ENCODE data around the gene GOLT1B. TPM values are rescaled to one million over a fixed set of nuclear protein-coding genes. Genes with fewer than 3 reads are reported as not detected.
A peak's percentile ranks its signal among the peaks of the same experiment; 100 is the strongest.
"Not testable (repeated sequence)": the region's sequence is repeated elsewhere in the genome, so short reads cannot be mapped to it uniquely, and the experiment has no call there.

Gene GOLT1B
- total and polyA plus RNA-seq, 2 of the 13 experiments (the other 11 are each of a cell fraction or from before 2014, with no cell fraction given) = 23.6 to 38.4 TPM

- no peak for TF ChIP-seq GMEB2 (CRISPR knock-in tag; IDR thresholded peaks at IDR 0.05; ENCODE audit: low read depth)
Observed at GRCh38 chr12:21459474-21459873, 42.1 kb upstream of the GOLT1B start (continued).

GRCh38 chr12:21467334-21467733, 34.3 kb upstream of the GOLT1B start:
- H3K9me3 ChIP-seq (ENCODE audit: low read length); intact Hi-C loops (cut with micrococcal nuclease; ENCODE audit: unreplicated experiment); H3K9ac ChIP-seq (ENCODE audit: insufficient read depth, low read depth, low read length); H3K4me1 ChIP-seq (ENCODE audit: insufficient read depth, low read length); H2AFZ ChIP-seq (ENCODE audit: low read length); H4K20me1 ChIP-seq (ENCODE audit: insufficient read depth, low read length); H3K4me2 ChIP-seq (ENCODE audit: low read depth, low read length); BruUV-seq (replicated peaks); POLR2A ChIA-PET; H3K36me3 ChIP-seq (replicated peaks in 1 of 2; ENCODE audit: control insufficient read depth in 1 of 2, insufficient read depth in 2 of 2, low read length in 2 of 2); H3K27ac ChIP-seq (ENCODE audit: extremely low read length, insufficient read depth, low read length); H3K27me3 ChIP-seq (ENCODE audit: control insufficient read depth in 1 of 2, insufficient read depth in 2 of 2, low read length in 2 of 2); H3K4me3 ChIP-seq (replicated peaks in 1 of 3; ENCODE audit: insufficient read depth in 1 of 3, low read depth in 2 of 3, low read length in 3 of 3); in situ Hi-C loops (cut with HindIII; ENCODE audit: extremely low pct_ligation_motif_present, low pct_unique_long_range_greater_than_20kb); FAIRE-seq; CTCF ChIA-PET (ENCODE audit: low intra/inter-chr PET ratio, low total read pairs); H3K79me2 ChIP-seq (ENCODE audit: insufficient read depth, low read length): not testable (repeated sequence)
- WGBS (ENCODE audit: low lambda C conversion rate) = 57% methylated on average over 2 of the region's 2 CpGs
- peak; percentile 33 for DNase-seq (ENCODE audit: low spot score)
- peak; percentile 74 for TF ChIP-seq SKI (IDR thresholded peaks at IDR 0.05; ENCODE audit: partially characterized antibody)
- TF ChIP-seq HNF4A (CRISPR knock-in tag; IDR thresholded peaks at IDR 0.05) = 0 out of 2 replicates have a peak, but pooled peaks have one; percentile 12
- ATAC-seq = peak; percentile 86

- in situ Hi-C loops (cut with HindIII; ENCODE audit: extremely low pct_ligation_motif_present, low pct_unique_long_range_greater_than_20kb) (no loop called here), intact Hi-C loops (cut with micrococcal nuclease; ENCODE audit: unreplicated experiment) (no loop called here)
- ChIA-PET CTCF (ENCODE audit: low intra/inter-chr PET ratio, low total read pairs) (no interaction called here), POLR2A (no interaction called here)
- H3K9me3 ChIP-seq (ENCODE audit: low read length) = no peaks in the 10 kb centered on the region
- no peak overlapping the region for H3K9ac ChIP-seq (ENCODE audit: insufficient read depth, low read depth, low read length)
- H4K20me1 ChIP-seq (ENCODE audit: insufficient read depth, low read length) = no peaks in the 10 kb centered on the region
- H3K4me2 ChIP-seq (ENCODE audit: low read depth, low read length) = no peak overlapping the region
- no peak for DNase-seq (ENCODE audit: low spot score)
- H3K27ac ChIP-seq (ENCODE audit: extremely low read length, insufficient read depth, low read length) = no peak overlapping the region
- no peak overlapping the region for H2AFZ ChIP-seq (ENCODE audit: low read length)
- no TSS peak for BruUV-seq (replicated peaks)
- FAIRE-seq = no peak
- H3K36me3 ChIP-seq (replicated peaks in 1 of 2; ENCODE audit: control insufficient read depth in 1 of 2, insufficient read depth in 2 of 2, low read length in 2 of 2) = peaks cover 1 to 15% of the 10 kb centered on the region in 2 experiments; a peak in 4 of 5 replicates
- H3K27me3 ChIP-seq (ENCODE audit: control insufficient read depth in 1 of 2, insufficient read depth in 2 of 2, low read length in 2 of 2) = no peaks in the 10 kb centered on the region
- no peaks in the 10 kb centered on the region for H3K79me2 ChIP-seq (ENCODE audit: insufficient read depth, low read length)
- 85% methylated on average over 2 of the region's 2 CpGs for WGBS (ENCODE audit: low lambda C conversion rate)
- H3K4me3 ChIP-seq (replicated peaks in 1 of 3; ENCODE audit: insufficient read depth in 1 of 3, low read depth in 2 of 3, low read length in 3 of 3) = no peak overlapping the region
- H3K4me1 ChIP-seq (ENCODE audit: insufficient read depth, low read length) = peaks cover 10% of the 10 kb centered on the region; the same call in 1 of the 2 replicates
- no peak for ATAC-seq
- TF ChIP-seq RFX1 (IDR thresholded peaks at IDR 0.05) (no peak), TRAFD1 (CRISPR knock-in tag; IDR thresholded peaks at IDR 0.05; ENCODE audit: borderline replicate concordance) (no peak), KLF6 (CRISPR knock-in tag; IDR thresholded peaks at IDR 0.05) (no peak), ZSCAN25 (CRISPR knock-in tag; IDR thresholded peaks at IDR 0.05) (no peak), YY1 (IDR thresholded peaks at IDR 0.05; ENCODE audit: insufficient read depth, insufficient replicate concordance, low read depth, low read length) (no peak), PHF21A (CRISPR knock-in tag; IDR thresholded peaks at IDR 0.05) (no peak), ZNF281 (CRISPR knock-in tag; IDR thresholded peaks at IDR 0.05; ENCODE audit: borderline replicate concordance) (no peak)
Observed at GRCh38 chr12:21471294-21471693, 30.3 kb upstream of the GOLT1B start.

Data from HepG2 (cell line).